A204.1 (cell line): ENCODE measurements around the gene FAM98C.
"Not testable (repeated sequence)": the region's sequence is repeated elsewhere in the genome, so short reads cannot be mapped to it uniquely, and the experiment has no call there.

Source experiments
- FAIRE-seq: peaks from 2 replicates; lab custom pipeline; 2012; peaks lifted over from hg19 to GRCh38; lab: Jason Lieb, UNC

Gene FAM98C

GRCh38 chr19:38427035-38427677 lies 24.3 kb downstream of the FAM98C start:
- FAIRE-seq = not testable (repeated sequence)

- no peak for FAIRE-seq
Observed at GRCh38 chr19:38429055-38429810, 26.3 kb downstream of the FAM98C start.

- FAIRE-seq = no peak
Observed at GRCh38 chr19:38429811-38430156, 26.9 kb downstream of the FAM98C start.

GRCh38 chr19:38430931-38431330 lies 28.0 kb downstream of the FAM98C start:
- no peak for FAIRE-seq

GRCh38 chr19:38433268-38433733 lies 30.4 kb downstream of the FAM98C start, which contains the start of gene RYR1:
RYR1 (plus strand) TSS chr19:38433691; CDS start chr19:38433830, 139 bp downstream.
- no peak for FAIRE-seq

- FAIRE-seq = no peak
Observed at GRCh38 chr19:38434549-38435051, 31.7 kb downstream of the FAM98C start.

- no peak for FAIRE-seq
Observed at GRCh38 chr19:38437295-38437694, 34.4 kb downstream of the FAM98C start.

GRCh38 chr19:38437917-38438316 lies 35.0 kb downstream of the FAM98C start:
- no peak for FAIRE-seq

GRCh38 chr19:38440592-38440991 lies 37.7 kb downstream of the FAM98C start:
- no peak for FAIRE-seq

GRCh38 chr19:38441657-38442348 lies 38.9 kb downstream of the FAM98C start:
- no peak for FAIRE-seq

- FAIRE-seq = no peak
Observed at GRCh38 chr19:38442736-38443135, 39.8 kb downstream of the FAM98C start.

- no peak for FAIRE-seq
Observed at GRCh38 chr19:38443458-38443999, 40.6 kb downstream of the FAM98C start.

- FAIRE-seq = no peak
Observed at GRCh38 chr19:38444026-38444425, 41.1 kb downstream of the FAM98C start.

GRCh38 chr19:38445362-38445761 lies 42.5 kb downstream of the FAM98C start:
- FAIRE-seq = no peak

GRCh38 chr19:38448225-38448624 lies 45.3 kb downstream of the FAM98C start:
- FAIRE-seq = no peak

- no peak for FAIRE-seq
Observed at GRCh38 chr19:38449518-38449917, 46.6 kb downstream of the FAM98C start.

- FAIRE-seq = no peak
Observed at GRCh38 chr19:38451036-38451435, 48.1 kb downstream of the FAM98C start.

GRCh38 chr19:38451629-38452028 lies 48.7 kb downstream of the FAM98C start:
- FAIRE-seq = no peak

GRCh38 chr19:38452430-38453366 lies 49.8 kb downstream of the FAM98C start:
- no peak for FAIRE-seq

- FAIRE-seq = no peak
Observed at GRCh38 chr19:38453596-38453995, 50.7 kb downstream of the FAM98C start.

- FAIRE-seq = no peak
Observed at GRCh38 chr19:38455031-38455430, 52.1 kb downstream of the FAM98C start.

GRCh38 chr19:38457202-38457601 lies 54.3 kb downstream of the FAM98C start:
- FAIRE-seq = no peak
